Right renal cortex interstitium (tissue), 3 donors: ENCODE data around the gene ITGBL1. TPM values are rescaled to one million over a fixed set of nuclear protein-coding genes. Genes with fewer than 3 reads are reported as not detected.

ENCODE experiments used
- DNase-seq, 3 donors: peaks; one replicate each; pipeline ENCODE4 v3.0.0-alpha.2; 2013; ENCODE audit warnings: low read depth in 3 of 3, low spot score in 2 of 3
- polyA plus RNA-seq, 3 donors: library from polyadenylated mRNA; unstranded; fragments of 120-200 nt; gene quantifications; one replicate each; pipeline ENCODE4 v1.2.1, GENCODE V29; 2013; ENCODE audit not compliant: insufficient read length in 3 of 3

Gene ITGBL1
- polyA plus RNA-seq, 3 donors = 0.55 to 0.93 (median 0.69) TPM

GRCh38 chr13:101554420-101555125 is 102.1 kb downstream of the ITGBL1 start:
- DNase-seq = no peak

- DNase-seq = no peak
Measured at GRCh38 chr13:101555610-101556009, 103.1 kb downstream of the ITGBL1 start.

- no peak for DNase-seq
Measured at GRCh38 chr13:101556676-101557123, 104.2 kb downstream of the ITGBL1 start.

GRCh38 chr13:101565317-101565716 is 112.8 kb downstream of the ITGBL1 start:
- DNase-seq = no peak

GRCh38 chr13:101567841-101568240 is 115.4 kb downstream of the ITGBL1 start:
- no peak for DNase-seq

- DNase-seq = no peak
Measured at GRCh38 chr13:101569807-101570206, 117.3 kb downstream of the ITGBL1 start.

GRCh38 chr13:101570410-101570809 is 117.9 kb downstream of the ITGBL1 start:
- DNase-seq = no peak

- DNase-seq = no peak
Measured at GRCh38 chr13:101572456-101572855, 120.0 kb downstream of the ITGBL1 start.

GRCh38 chr13:101575581-101575980 is 123.1 kb downstream of the ITGBL1 start:
- DNase-seq = no peak

GRCh38 chr13:101576455-101576854 is 124.0 kb downstream of the ITGBL1 start:
- DNase-seq = no peak

- no peak for DNase-seq
Measured at GRCh38 chr13:101576977-101577376, 124.5 kb downstream of the ITGBL1 start.

- peak in 2 of 3 donors; percentile 18 to 23 for DNase-seq
Measured at GRCh38 chr13:101579281-101579802, 126.9 kb downstream of the ITGBL1 start.

GRCh38 chr13:101584331-101584730 is 131.9 kb downstream of the ITGBL1 start:
- DNase-seq = no peak

GRCh38 chr13:101590479-101590878 is 138.0 kb downstream of the ITGBL1 start:
- no peak for DNase-seq

GRCh38 chr13:101594936-101595335 is 142.5 kb downstream of the ITGBL1 start:
- no peak for DNase-seq

- no peak for DNase-seq
Measured at GRCh38 chr13:101596803-101597202, 144.3 kb downstream of the ITGBL1 start.

- no peak for DNase-seq
Measured at GRCh38 chr13:101611491-101612475, 159.3 kb downstream of the ITGBL1 start.

- no peak for DNase-seq
Measured at GRCh38 chr13:101612735-101613134, 160.3 kb downstream of the ITGBL1 start.

GRCh38 chr13:101614491-101614890 is 162.0 kb downstream of the ITGBL1 start:
- no peak for DNase-seq

GRCh38 chr13:101618440-101619187 is 166.1 kb downstream of the ITGBL1 start:
- no peak for DNase-seq

GRCh38 chr13:101621099-101621498 is 168.6 kb downstream of the ITGBL1 start:
- no peak for DNase-seq
